Measurements from ENCODE around the gene GLCCI1.

Gene GLCCI1

GRCh38 chr7:7924303-7924702 lies 44.3 kb upstream of the GLCCI1 start:
- H3K4me3 ChIP-seq (ENCODE audit: insufficient read length, low read depth), result no peak overlapping the region
- 0 out of 2 replicates have a peak, but pooled peaks cover 6% of the 10 kb centered on the region for H3K9me3 ChIP-seq (ENCODE audit: insufficient read depth, low read length)
- no peak overlapping the region for H3K9ac ChIP-seq (ENCODE audit: insufficient read length, low read depth)
- no peaks in the 10 kb centered on the region for H3K4me1 ChIP-seq (ENCODE audit: insufficient read depth, insufficient read length)
- no peaks in the 10 kb centered on the region for H3K27me3 ChIP-seq (ENCODE audit: insufficient read depth, insufficient read length)
- H3K36me3 ChIP-seq (ENCODE audit: insufficient read depth, insufficient read length, low read length), result no peaks in the 10 kb centered on the region
- no peak for DNase-seq (ENCODE audit: low read depth, low spot score)
- TF ChIP-seq YY1 (IDR thresholded peaks at IDR 0.05; ENCODE audit: insufficient read depth, insufficient read length) (no peak), ZNF274 (IDR thresholded peaks at IDR 0.05; ENCODE audit: low read depth, low read length) (no peak), SUZ12 (IDR thresholded peaks at IDR 0.05; ENCODE audit: extremely low read depth, insufficient read depth, insufficient read length) (no peak)

- Histone ChIP-seq H3K9me3 (ENCODE audit: insufficient read depth, low read length) (0 out of 2 replicates have a peak, but pooled peaks cover 6% of the 10 kb centered on the region), H3K36me3 (ENCODE audit: insufficient read depth, insufficient read length, low read length) (no peaks in the 10 kb centered on the region), H3K9ac (ENCODE audit: insufficient read length, low read depth) (no peak overlapping the region), H3K27me3 (ENCODE audit: insufficient read depth, insufficient read length) (no peaks in the 10 kb centered on the region), H3K4me3 (ENCODE audit: insufficient read length, low read depth) (no peak overlapping the region), H3K4me1 (ENCODE audit: insufficient read depth, insufficient read length) (no peaks in the 10 kb centered on the region)
- no peak for TF ChIP-seq YY1 (IDR thresholded peaks at IDR 0.05; ENCODE audit: insufficient read depth, insufficient read length)
- no peak for TF ChIP-seq ZNF274 (IDR thresholded peaks at IDR 0.05; ENCODE audit: low read depth, low read length)
- no peak for TF ChIP-seq SUZ12 (IDR thresholded peaks at IDR 0.05; ENCODE audit: extremely low read depth, insufficient read depth, insufficient read length)
- no peak for DNase-seq (ENCODE audit: low read depth, low spot score)
These were observed 37.0 kb upstream of the GLCCI1 start for GRCh38 chr7:7931626-7932025.

GRCh38 chr7:7932553-7932952 lies 36.0 kb upstream of the GLCCI1 start:
- Histone ChIP-seq H3K4me1 (ENCODE audit: insufficient read depth, insufficient read length) (no peaks in the 10 kb centered on the region), H3K36me3 (ENCODE audit: insufficient read depth, insufficient read length, low read length) (no peaks in the 10 kb centered on the region), H3K9ac (ENCODE audit: insufficient read length, low read depth) (no peak overlapping the region), H3K9me3 (ENCODE audit: insufficient read depth, low read length) (0 out of 2 replicates have a peak, but pooled peaks cover 6% of the 10 kb centered on the region), H3K4me3 (ENCODE audit: insufficient read length, low read depth) (no peak overlapping the region), H3K27me3 (ENCODE audit: insufficient read depth, insufficient read length) (no peaks in the 10 kb centered on the region)
- TF ChIP-seq ZNF274 (IDR thresholded peaks at IDR 0.05; ENCODE audit: low read depth, low read length) (no peak), SUZ12 (IDR thresholded peaks at IDR 0.05; ENCODE audit: extremely low read depth, insufficient read depth, insufficient read length) (no peak), YY1 (IDR thresholded peaks at IDR 0.05; ENCODE audit: insufficient read depth, insufficient read length) (no peak)
- DNase-seq (ENCODE audit: low read depth, low spot score), result no peak

GRCh38 chr7:7933915-7934526 lies 34.6 kb upstream of the GLCCI1 start:
- H3K9ac ChIP-seq (ENCODE audit: insufficient read length, low read depth), result no peak overlapping the region
- no peak overlapping the region for H3K4me3 ChIP-seq (ENCODE audit: insufficient read length, low read depth)
- H3K9me3 ChIP-seq (ENCODE audit: insufficient read depth, low read length), result no peaks in the 10 kb centered on the region
- DNase-seq (ENCODE audit: low read depth, low spot score), result no peak
- H3K36me3 ChIP-seq (ENCODE audit: insufficient read depth, insufficient read length, low read length), result no peaks in the 10 kb centered on the region
- H3K4me1 ChIP-seq (ENCODE audit: insufficient read depth, insufficient read length), result no peaks in the 10 kb centered on the region
- no peaks in the 10 kb centered on the region for H3K27me3 ChIP-seq (ENCODE audit: insufficient read depth, insufficient read length)
- TF ChIP-seq YY1 (IDR thresholded peaks at IDR 0.05; ENCODE audit: insufficient read depth, insufficient read length), result no peak
- TF ChIP-seq ZNF274 (IDR thresholded peaks at IDR 0.05; ENCODE audit: low read depth, low read length), result no peak
- TF ChIP-seq SUZ12 (IDR thresholded peaks at IDR 0.05; ENCODE audit: extremely low read depth, insufficient read depth, insufficient read length), result no peak

- TF ChIP-seq YY1 (IDR thresholded peaks at IDR 0.05; ENCODE audit: insufficient read depth, insufficient read length), result no peak
- no peak for TF ChIP-seq ZNF274 (IDR thresholded peaks at IDR 0.05; ENCODE audit: low read depth, low read length)
- Histone ChIP-seq H3K9ac (ENCODE audit: insufficient read length, low read depth) (no peak overlapping the region), H3K27me3 (ENCODE audit: insufficient read depth, insufficient read length) (no peaks in the 10 kb centered on the region), H3K4me3 (ENCODE audit: insufficient read length, low read depth) (no peak overlapping the region), H3K4me1 (ENCODE audit: insufficient read depth, insufficient read length) (no peaks in the 10 kb centered on the region), H3K9me3 (ENCODE audit: insufficient read depth, low read length) (no peaks in the 10 kb centered on the region), H3K36me3 (ENCODE audit: insufficient read depth, insufficient read length, low read length) (no peaks in the 10 kb centered on the region)
- DNase-seq (ENCODE audit: low read depth, low spot score), result no peak
These were observed 33.7 kb upstream of the GLCCI1 start for GRCh38 chr7:7934945-7935344.

- Histone ChIP-seq H3K4me3 (ENCODE audit: insufficient read length, low read depth) (no peak overlapping the region), H3K9ac (ENCODE audit: insufficient read length, low read depth) (no peak overlapping the region), H3K4me1 (ENCODE audit: insufficient read depth, insufficient read length) (no peaks in the 10 kb centered on the region), H3K36me3 (ENCODE audit: insufficient read depth, insufficient read length, low read length) (no peaks in the 10 kb centered on the region), H3K27me3 (ENCODE audit: insufficient read depth, insufficient read length) (no peaks in the 10 kb centered on the region), H3K9me3 (ENCODE audit: insufficient read depth, low read length) (no peaks in the 10 kb centered on the region)
- no peak for TF ChIP-seq SUZ12 (IDR thresholded peaks at IDR 0.05; ENCODE audit: extremely low read depth, insufficient read depth, insufficient read length)
- no peak for TF ChIP-seq YY1 (IDR thresholded peaks at IDR 0.05; ENCODE audit: insufficient read depth, insufficient read length)
- TF ChIP-seq ZNF274 (IDR thresholded peaks at IDR 0.05; ENCODE audit: low read depth, low read length), result no peak
- no peak for DNase-seq (ENCODE audit: low read depth, low spot score)
These were observed 30.1 kb upstream of the GLCCI1 start for GRCh38 chr7:7938471-7938870.

- no peak for DNase-seq (ENCODE audit: low read depth, low spot score)
- no peaks in the 10 kb centered on the region for H3K27me3 ChIP-seq (ENCODE audit: insufficient read depth, insufficient read length)
- H3K9ac ChIP-seq (ENCODE audit: insufficient read length, low read depth), result no peak overlapping the region
- H3K4me3 ChIP-seq (ENCODE audit: insufficient read length, low read depth), result no peak overlapping the region
- H3K4me1 ChIP-seq (ENCODE audit: insufficient read depth, insufficient read length), result no peaks in the 10 kb centered on the region
- no peak for TF ChIP-seq YY1 (IDR thresholded peaks at IDR 0.05; ENCODE audit: insufficient read depth, insufficient read length)
- no peak for TF ChIP-seq ZNF274 (IDR thresholded peaks at IDR 0.05; ENCODE audit: low read depth, low read length)
- TF ChIP-seq SUZ12 (IDR thresholded peaks at IDR 0.05; ENCODE audit: extremely low read depth, insufficient read depth, insufficient read length), result no peak
- no peaks in the 10 kb centered on the region for H3K9me3 ChIP-seq (ENCODE audit: insufficient read depth, low read length)
- no peaks in the 10 kb centered on the region for H3K36me3 ChIP-seq (ENCODE audit: insufficient read depth, insufficient read length, low read length)
These were observed 24.6 kb upstream of the GLCCI1 start for GRCh38 chr7:7943951-7944350.

Data from NT2/D1 (cell line).